Inflammatory macrophage (primary cell): ENCODE results near the gene PRRC2B.
A peak's percentile ranks its signal among the peaks of the same experiment; 100 is the strongest.

Source experiments
- DNase-seq, 2 donors: peaks; one replicate each; pipeline ENCODE4 v3.0.0-alpha.2; 2020 to 2022

PRRC2B gene

DNA sequence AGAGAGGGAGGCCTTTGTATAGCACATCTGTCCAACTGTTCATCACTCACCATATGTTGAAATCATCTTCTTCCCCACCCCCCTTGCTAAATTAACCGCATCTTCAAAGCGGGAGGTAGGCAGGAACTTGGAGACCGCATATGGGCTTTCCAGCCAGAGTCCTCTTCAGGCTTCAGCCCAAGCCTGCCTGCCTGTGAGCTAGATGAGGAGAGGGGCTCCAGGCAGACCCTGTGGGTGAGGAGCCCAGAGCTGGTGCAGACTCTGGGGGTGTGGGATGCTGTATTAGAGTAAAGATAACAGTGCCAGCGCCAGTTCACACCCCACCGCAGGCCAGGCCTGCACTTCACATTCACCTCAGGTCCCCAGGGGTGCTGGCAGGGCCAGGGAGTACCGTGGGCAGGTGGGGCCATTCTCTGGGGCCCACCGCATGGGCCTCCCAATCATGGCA lies 16.2 kb downstream of the PRRC2B start:
- peak; percentile 16 to 30 for DNase-seq

DNA sequence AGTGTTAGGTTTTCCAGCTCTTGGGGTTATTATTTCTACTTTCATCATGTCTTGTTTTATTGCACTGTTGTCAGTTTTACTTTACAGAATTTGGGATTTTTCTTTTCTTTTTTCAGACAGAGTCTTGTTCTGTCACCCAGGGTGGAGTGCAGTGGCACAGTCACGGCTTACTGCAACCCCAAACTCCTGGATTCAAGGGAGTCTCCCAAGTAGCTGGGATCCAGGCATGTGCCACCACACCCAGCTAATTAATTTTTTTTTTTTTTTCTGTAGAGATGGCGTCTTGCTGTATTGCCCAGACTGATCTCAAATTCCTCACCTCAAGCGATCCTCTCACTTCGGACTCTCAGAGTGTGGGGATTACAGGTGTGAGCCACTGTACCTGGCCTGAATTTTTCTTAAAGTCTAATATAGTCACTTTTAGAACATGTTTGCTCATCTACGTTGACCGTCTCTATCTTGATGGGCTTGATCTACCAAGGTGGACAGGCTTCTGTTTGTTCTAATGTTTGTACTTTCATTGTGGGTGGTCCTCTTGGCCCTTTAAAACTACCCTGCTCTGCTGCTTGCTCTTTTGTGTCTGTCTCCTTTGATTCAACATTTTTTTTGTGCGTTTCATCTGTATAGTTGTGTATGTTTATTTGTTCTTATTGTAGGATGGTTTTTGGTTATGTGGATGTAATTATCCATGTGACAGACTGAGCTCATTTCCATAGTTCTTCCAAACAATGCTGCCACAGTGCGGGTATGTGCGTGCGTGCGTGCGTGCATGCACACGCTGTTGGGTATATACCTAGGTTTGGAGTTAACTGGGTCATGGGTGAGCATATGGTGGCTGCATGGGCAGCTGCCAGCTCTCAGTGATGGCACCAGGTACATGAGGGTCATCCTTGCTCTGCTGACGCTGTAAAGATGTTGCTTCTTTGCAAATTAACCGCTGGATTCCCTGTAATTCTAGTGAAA lies 18.1 kb downstream of the PRRC2B start:
- DNase-seq = no peak

DNA sequence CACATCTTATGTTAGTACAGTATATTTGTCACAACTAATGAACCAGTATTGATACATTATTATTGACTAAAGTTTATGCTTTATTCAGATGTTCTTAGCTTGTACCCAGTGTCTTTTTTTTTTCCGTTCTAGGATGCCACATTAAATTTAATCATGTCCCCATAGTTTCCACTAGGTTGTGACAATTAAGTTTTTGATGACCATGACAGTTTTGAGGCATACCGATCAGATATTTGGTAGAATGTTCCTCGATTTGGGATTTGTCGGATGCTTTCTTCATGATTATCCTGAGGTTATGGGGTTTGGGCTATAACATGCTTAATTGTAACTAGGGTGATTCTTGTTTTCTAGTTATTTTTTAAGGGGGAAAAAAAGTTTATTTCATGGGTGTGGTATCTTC lies 22.6 kb downstream of the PRRC2B start:
- DNase-seq = no peak

DNA sequence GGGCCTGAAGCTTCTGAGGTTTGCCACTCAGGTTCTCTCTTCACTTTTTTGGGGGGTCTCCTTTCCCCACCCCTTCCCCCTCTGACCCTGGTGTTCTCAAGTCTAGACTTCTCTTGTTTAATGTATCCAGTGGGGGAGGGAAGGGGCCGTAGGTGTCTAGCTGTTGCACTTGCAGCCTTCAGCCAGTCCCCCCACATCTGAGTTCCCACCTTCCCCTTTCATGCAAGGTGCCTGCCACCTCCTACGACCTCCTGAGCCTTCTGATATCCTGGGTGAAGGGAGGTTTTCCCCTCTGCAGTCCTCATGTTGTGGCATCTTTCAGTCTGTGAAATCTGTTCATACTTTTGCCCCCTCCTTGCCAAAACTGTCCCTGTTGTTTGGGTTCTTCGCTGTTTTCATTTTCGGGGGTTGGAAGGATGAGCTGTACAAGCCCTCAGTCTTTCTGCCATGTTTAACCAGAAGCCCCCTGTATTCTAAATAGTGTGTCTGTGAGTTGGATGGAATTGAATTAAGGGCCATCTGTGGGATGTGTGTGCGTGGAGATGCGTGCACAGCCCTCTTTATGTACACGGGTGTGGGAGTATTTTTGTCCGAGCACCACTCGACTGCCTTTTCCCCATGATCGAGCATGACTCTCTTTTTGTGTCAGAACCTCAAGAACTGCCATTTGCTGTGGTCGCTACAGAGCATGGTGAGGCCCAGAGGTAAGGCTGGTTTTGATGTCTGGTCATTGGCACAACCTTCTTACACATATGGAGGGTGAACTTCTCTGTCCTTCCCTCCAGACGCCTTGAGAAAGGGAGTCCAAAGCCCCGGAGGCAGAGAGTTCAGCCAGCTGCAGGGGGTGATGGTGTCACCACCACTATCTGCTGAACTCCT lies 23.6 kb downstream of the PRRC2B start:
- no peak for DNase-seq

DNA sequence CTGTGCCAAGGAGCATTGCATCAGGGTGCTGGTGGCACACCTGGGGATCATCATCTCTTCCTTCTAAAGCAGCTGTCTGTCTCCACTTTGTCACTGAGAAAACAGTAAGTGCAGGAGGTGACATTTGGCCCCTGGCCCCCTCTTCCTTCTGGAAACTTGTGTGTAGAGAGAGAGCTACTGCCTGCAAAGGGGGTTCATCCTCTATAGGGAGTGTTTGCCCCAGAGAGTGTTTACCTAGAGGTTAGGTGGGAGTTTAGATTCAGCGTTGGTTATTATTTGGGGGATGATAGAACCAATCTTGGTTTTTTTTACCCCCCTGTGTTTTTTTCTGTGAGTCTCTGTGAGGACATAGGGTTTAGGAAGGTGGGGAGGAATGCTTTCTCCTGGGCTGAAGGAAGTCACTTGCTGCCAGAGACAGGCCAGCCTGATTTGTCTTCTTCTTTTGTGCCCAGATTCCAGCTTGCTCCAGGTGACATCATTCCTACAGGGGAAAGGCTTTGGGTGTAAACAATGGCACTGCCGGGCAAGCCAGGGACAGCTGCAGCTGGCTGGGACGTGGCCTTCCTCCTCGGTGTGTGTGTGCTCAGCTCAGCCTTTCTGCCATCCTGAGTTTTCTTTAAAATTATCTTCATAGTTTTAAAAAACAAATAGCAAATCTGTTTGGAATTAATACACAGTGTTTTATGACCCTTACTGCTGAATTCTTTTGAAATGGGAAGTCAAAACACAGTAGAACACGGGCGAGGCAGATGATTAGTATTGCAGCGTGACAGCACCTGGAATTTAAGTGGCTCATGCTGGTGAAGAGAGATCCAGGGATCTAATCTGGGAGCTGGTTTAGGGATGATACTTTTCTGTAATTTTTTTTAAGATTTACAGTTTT lies 24.5 kb downstream of the PRRC2B start:
- DNase-seq = no peak

DNA sequence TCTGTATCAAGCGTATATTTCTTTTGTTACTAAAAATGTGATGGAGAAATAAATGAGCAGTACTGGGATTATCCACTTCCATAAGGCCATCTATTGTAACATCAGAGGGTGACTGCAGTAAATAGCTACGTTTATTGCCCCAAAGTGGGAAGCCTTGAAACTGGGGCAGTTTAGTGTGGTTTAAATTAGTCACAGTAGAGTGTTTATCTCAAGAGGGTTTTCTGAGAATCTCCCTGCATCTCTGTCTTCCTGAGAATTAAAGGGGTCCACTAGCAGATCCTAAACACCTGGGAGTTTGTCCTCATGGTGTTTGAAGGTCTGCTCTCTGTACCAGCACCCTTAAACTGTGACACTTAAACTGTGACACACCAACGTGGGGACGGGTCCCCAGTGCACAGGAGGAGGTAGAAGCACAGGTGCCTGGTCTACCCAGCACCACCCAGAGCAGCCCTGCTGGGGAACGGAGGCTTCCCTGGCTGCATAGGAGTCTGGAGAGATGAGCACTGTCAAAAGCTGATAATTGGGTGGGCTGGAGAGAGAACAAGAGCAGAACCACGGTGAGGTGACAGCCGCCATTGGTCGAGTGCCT lies 25.2 kb downstream of the PRRC2B start:
- no peak for DNase-seq

DNA sequence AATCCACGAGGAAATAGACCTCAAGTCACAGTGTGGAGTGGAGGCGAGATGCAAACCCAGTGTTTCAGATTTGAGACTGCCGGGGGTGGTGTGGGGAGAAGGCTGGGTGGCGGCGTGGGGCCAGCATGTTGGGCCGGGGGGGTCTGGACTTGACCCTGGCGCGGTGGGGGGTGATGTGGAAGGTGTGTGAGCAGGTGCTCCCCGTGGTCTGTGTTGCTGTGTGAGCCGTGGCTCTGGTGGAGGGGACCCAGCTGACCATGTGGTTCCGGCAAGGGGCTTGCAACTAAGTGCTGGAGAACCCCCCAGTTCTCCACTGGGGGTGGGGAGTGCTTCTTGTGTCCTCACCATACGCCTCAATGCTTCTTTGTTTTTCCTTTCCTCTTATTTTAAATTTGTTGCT lies 25.8 kb downstream of the PRRC2B start:
- DNase-seq = no peak

DNA sequence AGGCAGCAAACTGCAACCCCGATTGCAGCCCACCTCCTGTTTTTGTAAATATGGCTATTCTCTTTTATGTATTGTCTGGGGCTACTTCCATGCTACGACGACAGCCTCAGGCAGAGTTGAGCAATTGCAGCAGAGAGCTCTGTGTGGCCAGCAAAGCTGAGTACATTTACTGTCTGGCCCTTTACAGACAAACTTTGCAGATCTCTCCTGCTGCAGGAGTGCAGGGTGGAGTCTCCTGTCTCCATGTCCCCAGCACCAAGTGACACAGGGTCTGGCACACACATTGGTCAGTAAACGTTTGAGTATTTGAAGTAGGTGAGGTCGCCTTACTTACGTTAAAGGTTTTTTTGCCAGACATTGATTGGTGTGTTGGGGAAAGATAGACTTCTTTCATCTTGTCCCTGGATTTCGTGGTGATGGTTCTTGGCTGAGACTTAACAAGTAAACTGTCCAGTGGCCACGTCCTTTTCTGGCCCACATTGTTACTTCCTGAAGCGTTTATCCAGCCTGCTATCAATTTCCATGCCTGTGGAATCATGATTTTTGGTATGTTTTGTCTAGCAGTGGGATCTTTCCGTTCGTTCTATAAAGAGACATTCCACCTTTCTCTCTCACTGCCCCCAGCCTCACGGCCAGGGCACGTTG lies 27.2 kb downstream of the PRRC2B start:
- peak in 1 of 2 donors; percentile 28 for DNase-seq

DNA sequence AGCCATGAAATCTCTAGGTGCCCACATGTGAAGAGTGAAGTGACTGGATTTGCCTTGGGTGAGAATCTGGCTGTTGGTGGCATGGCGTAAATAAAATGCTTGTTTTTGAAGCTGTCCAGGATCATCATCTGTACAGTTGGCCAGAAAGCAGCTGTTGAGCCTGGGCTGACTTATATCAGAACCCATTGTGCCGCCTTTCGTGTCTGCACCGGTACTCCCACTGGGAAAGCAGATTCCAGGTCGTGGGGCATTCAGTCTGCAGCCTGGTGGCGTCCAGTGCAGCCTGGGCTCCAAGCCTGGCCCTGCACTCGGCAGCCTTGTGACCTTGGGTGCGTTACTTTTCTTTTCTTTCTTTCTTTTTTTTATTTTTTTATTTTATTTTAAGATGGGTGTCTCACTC lies 27.8 kb downstream of the PRRC2B start:
- DNase-seq = no peak

DNA sequence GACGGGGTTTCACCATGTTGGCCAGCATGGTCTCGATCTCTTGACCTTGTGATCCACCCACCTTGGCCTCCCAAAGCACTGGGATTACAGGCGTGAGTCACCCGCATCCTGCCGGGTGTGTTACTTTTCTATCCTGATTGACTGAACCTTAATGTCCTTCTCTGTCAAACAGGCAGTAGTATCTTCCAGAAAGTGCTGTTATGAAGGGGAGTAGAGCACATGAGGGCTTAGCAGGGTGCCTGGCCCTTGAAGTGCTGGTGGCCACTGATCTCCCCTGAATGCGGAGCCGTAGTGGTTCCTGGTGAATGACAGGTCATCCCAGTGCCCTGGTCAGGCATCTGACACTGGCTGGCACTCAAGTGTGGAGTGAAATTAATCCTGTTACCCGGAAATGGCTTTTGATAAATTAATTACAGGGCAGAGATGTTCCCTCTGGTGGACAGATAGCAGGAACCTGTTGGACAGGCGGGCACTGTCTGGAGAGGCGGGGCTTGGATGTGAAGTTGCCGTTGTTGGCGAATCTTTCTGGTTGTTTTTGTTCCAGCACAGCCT lies 28.4 kb downstream of the PRRC2B start:
- no peak for DNase-seq

DNA sequence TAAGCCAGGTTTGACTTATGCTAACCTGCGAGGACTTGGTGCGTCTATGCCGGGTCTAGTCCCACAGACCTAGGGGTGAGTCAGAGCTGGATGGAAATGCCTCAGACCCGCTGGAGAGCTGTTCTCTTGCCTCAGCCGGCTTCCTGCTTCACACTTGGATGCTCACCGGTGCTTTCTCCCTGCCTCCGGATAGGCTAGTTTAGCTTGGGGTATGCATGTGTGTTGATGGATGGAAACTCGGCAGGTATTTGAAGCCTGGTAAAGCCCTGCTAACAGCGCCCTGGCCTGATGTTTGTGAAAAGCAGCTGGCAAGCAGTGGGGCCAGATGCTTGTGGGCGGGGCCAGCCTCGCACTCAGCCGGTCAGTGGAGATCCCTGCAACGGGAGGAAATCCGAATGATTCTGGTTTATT lies 29.3 kb downstream of the PRRC2B start:
- no peak for DNase-seq

DNA sequence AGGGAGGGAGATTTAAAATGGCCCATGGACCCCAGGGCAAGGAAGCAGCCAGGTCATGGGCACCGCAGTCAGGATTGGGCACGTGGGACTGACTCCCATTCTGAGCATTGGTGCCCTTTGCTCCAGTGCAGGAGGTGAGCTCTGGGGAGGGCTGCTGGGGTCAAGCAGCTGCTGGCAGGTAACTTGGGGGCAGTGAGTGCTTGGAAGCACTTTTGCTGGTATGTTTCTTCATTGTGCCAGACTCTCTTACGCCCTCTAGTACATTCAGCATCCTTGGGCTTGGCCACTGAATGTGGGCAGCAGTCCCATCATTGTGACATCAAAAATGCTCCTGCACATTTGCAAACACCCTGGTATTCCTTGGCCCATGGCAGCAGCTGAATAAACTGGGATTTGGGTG lies 32.7 kb downstream of the PRRC2B start:
- peak in 1 of 2 donors; percentile 15 for DNase-seq

DNA sequence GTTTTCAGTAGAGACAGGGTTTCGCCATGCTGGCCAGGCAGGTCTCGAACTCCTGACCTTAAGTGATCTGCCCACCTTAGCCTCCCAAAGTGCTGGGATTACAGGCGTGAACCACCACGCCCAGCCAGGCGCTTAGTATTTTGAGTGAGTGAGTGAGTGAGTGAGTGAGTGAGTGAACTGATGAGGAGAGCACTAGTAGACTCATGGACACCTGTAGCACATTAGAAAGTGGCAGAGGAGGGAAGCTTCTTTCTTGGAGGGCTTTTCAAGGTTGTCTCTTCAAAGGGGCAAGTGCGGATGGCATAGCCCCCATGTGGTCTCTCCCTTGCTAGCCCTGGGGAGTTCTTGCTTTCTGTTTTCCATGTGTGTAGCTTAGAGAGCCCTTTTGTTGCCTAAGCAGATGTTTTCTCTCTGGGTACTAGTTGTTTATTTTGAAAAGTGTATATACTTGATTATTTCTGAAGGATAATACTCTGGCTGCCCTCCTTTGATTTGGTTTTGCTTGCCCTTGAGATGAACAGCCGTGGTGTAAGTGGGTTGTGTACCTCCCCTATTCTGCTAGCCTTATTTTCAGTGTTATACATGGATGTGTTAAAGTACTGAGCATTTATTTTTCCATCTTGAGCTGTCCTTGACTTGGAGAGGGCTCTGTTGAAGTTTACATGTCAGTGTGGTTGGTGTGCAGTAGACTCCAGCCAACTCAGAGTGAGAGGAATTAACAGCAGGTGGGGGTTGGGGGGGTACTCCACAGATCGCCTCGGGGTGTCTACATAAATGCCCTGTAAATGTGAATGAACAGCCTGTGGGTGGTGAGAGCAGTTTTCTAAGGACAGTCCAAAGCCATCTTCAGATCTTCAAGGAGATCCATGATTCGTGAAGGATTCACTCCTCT lies 35.5 kb downstream of the PRRC2B start:
- DNase-seq = no peak

DNA sequence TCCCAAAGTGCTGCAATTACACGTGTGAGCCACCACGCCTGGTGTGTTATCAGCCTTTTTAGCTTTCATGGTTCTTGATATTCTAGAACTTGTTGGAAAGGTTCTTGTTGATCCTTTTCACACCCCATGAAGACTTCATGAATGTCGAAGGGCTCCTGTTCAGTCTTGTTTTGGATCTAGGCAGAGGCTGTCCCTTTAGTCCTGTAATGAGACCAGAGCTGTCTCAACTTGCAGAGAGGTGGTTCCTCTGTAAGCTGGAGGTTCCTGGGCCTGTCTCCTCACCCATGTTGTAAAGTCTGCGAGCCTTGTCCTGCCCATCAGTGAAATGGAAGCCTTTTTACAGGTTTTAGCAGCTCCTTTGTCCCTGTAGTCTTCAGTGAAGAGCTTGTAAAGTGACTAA lies 38.2 kb downstream of the PRRC2B start:
- no peak for DNase-seq

DNA sequence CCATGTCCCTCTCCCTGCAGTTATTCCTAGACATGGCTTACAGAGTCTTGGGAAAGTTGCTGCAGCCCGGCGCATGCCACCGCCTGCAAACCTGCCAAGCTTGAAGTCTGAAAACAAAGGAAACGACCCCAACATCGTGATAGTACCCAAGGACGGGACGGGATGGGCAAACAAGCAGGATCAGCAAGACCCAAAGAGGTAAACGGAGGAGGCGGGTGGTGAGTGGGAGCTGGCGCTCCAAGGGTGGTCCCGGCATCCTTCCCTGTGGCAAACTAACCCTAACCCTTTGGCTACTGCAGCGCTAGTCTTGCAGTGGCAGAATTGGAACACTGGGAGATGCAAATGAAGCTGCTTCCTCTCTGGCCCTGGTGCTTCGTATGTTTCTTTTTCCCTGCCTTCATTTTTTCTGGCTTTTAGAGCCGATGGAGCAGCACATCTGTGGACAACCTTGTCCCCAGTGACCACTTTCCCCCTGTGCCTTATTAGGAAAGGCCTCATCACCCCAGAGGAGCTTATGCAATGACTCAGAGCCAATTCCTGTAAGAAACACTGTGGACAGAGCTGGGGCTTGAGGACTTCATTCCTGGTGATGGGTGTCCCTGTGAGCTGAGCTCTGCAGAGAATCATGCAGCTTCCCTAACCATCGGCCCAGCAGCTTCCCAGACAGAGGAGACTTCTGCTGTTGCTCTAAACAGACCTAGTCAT lies 38.9 kb downstream of the PRRC2B start:
- DNase-seq = no peak

DNA sequence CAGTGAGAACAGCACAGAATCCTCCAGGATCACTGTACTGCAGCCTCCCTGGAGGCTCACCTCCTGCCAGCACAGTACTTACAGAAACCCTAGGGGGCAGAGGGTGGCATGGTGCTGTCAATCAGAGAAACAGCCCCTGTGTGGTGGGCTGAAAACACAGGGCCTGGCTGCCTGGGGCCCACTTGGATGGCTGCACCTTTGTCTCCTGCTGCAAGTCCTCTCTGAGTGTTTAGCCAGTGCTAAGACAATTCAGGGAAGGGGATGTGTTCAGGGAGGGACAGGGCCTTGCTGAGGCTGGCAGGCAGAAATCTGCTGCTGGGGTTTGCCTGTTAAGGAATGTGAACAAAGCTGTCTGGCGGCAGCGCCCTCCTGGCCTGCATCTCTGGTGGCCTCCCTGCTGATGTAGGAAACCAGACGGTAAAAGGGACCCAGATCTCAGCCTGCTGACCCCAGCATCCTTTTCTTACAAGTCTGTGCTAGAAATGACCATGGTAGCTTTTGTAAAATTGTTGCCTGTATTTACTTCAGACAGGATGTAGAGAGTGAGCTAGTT lies 39.5 kb downstream of the PRRC2B start:
- DNase-seq = no peak

DNA sequence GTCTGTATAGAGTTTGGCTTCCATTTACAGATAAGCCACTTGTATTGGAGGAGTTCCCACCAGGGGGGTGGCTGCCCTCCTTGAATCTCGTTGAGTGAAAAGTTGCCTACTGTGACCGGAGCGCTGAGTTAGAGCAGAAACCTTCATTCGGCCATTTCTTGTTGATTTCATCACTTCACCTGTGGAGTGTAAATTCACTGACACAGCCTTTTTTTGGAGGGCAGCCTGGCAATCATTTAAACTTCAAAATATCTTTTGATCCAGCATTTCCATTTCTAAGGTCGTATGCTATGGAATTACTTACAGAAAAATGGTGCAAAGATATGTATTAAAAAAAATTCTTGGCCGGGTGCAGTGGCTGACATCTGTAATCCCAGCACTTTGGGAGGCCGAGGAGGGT lies 40.8 kb downstream of the PRRC2B start:
- DNase-seq = no peak

DNA sequence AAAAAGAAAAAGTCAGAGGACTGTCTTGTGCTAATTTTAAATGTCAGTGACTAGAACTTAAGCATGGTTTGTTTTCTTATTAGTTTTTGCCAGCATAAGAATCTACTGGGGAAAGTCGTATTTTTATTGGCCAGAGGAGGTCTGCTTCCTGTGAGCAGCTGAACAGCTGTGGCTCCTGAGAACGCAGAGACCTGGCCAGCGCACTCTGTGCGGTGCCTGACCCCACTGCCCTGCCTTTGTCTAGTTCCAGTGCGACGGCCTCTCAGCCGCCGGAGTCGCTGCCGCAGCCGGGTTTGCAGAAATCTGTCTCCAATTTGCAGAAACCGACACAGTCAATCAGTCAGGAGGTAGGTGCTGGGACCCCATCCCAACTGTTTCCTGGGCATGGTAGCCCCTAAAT lies 42.5 kb downstream of the PRRC2B start:
- DNase-seq = no peak

DNA sequence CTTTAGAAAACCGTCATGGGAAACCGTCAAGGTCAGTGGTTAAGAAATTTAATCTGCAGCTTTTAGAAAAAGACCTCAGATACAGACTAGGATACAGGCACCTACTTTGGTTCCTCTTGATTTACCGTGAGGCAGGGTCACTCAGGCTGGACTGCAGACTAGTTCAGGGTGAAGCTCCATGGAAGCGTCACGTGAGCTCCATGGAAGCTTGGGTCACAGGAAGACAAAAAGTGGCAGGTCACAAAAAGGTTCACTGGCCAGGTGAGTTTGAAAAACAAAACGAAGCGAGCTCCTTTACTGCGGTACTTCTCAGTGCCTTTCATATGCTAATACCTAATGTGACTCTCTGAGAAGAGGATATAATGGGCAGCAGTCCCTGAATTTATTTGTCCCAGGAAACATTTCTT lies 43.0 kb downstream of the PRRC2B start:
- no peak for DNase-seq
